ENCODE measurements around the gene YES1. TPM values are rescaled to one million over a fixed set of nuclear protein-coding genes. Genes with fewer than 3 reads are reported as not detected.

The YES1 gene
- total RNA-seq, 3 donors from 2014 or later = 7.9 to 11.3 (median 8.1) TPM

Other genes starting within 250 kb of the YES1 start
- not detected for gene CETN1, start 231.9 kb downstream of the YES1 start, total RNA-seq
- not detected for gene CLUL1, start 215.3 kb downstream of the YES1 start, total RNA-seq
- gene TYMS, start 154.6 kb downstream of the YES1 start, total RNA-seq = 10 to 100 TPM; 54.5 to 64.4 (median 58.2) TPM
- 10 to 100 TPM; 42.0 to 46.0 (median 42.1) TPM for gene ENOSF1, start 99.6 kb downstream of the YES1 start, total RNA-seq
- gene ADCYAP1, start 92.6 kb upstream of the YES1 start, total RNA-seq = not detected